OCI-LY1 (cell line): ENCODE measurements around the gene COMT.

Source experiments
- EZH2 ChIP-seq: fragments of 200-600 bp; sonication (generic), shearing (Covaris generic); IDR thresholded peaks from 2 replicates; pipeline ENCODE4 v1.8.0; 2017; ENCODE audit warnings: borderline replicate concordance, mixed run types, mild to moderate bottlenecking, antibody characterized with exemption, low read length, moderate library complexity, mixed read lengths
- TF ChIP-seq, protein P1 (sequence below): fragments of 200-600 bp; sonication (generic), shearing (Covaris generic); IDR thresholded peaks from 2 replicates; pipeline ENCODE4 v1.5.1; 2017; ENCODE audit warnings: mild to moderate bottlenecking, antibody characterized with exemption, low read length, moderate library complexity, mixed read lengths

- TF ChIP-seq, protein P1, sequence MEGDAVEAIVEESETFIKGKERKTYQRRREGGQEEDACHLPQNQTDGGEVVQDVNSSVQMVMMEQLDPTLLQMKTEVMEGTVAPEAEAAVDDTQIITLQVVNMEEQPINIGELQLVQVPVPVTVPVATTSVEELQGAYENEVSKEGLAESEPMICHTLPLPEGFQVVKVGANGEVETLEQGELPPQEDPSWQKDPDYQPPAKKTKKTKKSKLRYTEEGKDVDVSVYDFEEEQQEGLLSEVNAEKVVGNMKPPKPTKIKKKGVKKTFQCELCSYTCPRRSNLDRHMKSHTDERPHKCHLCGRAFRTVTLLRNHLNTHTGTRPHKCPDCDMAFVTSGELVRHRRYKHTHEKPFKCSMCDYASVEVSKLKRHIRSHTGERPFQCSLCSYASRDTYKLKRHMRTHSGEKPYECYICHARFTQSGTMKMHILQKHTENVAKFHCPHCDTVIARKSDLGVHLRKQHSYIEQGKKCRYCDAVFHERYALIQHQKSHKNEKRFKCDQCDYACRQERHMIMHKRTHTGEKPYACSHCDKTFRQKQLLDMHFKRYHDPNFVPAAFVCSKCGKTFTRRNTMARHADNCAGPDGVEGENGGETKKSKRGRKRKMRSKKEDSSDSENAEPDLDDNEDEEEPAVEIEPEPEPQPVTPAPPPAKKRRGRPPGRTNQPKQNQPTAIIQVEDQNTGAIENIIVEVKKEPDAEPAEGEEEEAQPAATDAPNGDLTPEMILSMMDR = no peak
- no peak for TF ChIP-seq EZH2
These were observed 39.2 kb downstream of the COMT start for GRCh38 chr22:19980766-19981165.
